EH (cell line): Measurements from ENCODE around the gene C2orf42.
"Not testable (repeated sequence)": the region's sequence is repeated elsewhere in the genome, so short reads cannot be mapped to it uniquely, and the experiment has no call there.

Experiments
- DNase-seq: peaks from one replicate; pipeline ENCODE4 v3.0.0-alpha.2; 2015; ENCODE audit warnings: low read depth

Gene C2orf42

DNA sequence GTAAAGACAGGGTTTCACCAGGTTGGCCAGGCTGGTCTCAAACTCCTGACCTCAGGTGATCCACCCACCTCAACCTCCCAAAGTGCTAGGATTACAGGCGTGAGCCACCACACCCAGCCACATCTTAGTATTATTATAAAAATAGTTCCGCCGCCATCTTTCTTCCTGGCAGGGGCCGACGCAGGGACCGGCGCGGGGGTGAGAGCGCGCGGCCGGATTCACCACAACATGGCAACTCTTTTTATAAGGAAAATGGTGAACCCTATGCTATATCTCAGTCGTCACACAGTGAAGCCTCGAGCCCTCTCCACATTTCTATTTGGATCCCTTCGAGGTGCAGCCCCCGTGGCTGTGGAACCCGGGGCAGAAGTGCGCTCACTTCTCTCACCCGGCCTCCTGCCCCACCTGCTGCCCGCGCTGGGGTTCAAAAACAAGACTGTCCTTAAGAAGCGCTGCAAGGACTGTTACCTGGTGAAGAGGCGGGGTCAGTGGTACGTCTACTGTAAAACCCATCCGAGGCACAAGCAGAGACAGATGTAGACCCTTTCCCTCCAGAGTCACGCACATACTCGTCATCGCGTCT is 88.4 kb downstream of the C2orf42 start:
- not testable (repeated sequence) for DNase-seq

DNA sequence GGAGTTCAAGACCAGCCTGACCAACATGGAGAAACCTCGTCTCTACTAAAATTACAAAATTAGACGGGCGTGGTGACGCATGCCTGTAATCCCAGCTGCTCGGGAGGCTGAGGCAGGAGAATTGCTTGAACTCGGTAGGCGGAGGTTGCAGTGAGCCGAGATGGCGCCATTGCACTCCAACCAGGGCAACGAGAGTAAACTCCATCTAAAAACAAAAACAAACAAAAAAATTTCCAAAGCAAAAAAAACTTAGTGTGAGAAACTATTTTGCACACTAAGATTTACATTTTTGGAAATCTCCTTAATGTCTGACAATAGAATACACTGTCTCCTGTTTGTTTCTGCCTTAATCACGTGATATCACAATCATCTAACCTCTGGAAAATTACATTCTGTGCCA is 89.1 kb downstream of the C2orf42 start:
- DNase-seq: not testable (repeated sequence)

DNA sequence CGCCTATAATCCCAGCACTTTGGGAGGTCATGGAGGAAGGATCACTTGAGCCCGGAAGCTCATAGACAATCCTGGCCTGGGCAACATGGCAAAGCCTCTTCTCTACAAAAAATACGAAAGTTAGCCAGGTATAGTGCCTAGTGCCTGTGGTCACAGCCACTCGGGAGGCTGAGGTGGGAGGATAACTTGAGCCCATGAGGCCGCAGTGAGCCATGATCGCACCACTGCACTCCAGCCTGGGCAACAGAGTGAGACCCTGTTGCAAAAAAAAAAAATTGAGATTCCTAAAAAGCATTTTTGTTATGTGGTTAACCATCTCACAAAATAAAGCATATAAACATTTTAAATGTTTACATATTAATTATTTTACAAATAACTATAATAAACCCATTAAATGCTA is 89.6 kb downstream of the C2orf42 start:
- DNase-seq: no peak
